SK-N-SH (cell line): Measurements from ENCODE around the gene GSTM1. TPM values are rescaled to one million over a fixed set of nuclear protein-coding genes. Genes with fewer than 3 reads are reported as not detected.
A peak's percentile ranks its signal among the peaks of the same experiment; 100 is the strongest.

ENCODE experiments used
- CTCF ChIA-PET: fragments of 300-600, 350-600 bp; formaldehyde crosslinking; extraction: SDS; loops from one replicate; lab custom pipeline; 2021; lab: Yijun Ruan, JAX
- POLR2A ChIA-PET: fragments of 350-600 bp; sonication (Branson Sonifier 250); formaldehyde crosslinking; extraction: SDS; loops from one replicate; lab custom pipeline; 2020; ENCODE audit warnings: antibody characterized with exemption, inconsistent platforms; lab: Yijun Ruan, JAX
- DNase-seq: peaks from one replicate; pipeline ENCODE4 v3.0.0; 2012
- H2AFZ ChIP-seq: fragments of 200-600 bp; sonication (generic); 2 replicates; pipeline ENCODE4 v1.8.1; 2016; ENCODE audit warnings: antibody characterized with exemption, mild to moderate bottlenecking, low read depth
- H3F3A ChIP-seq: fragments of 200-600 bp; sonication (generic); replicated peaks from 2 replicates; pipeline ENCODE3; 2016; ENCODE audit warnings: antibody characterized with exemption, mild to moderate bottlenecking; ENCODE audit not compliant: insufficient read depth
- H3K27ac ChIP-seq, 2 experiments: fragments of 200-500 bp in 1 of 2; fragments of 200-600 bp in 1 of 2; sonication (Bioruptor generic) in 1 of 2; sonication (generic), shearing (Covaris generic) in 1 of 2; 2 replicates each; pipeline versions ENCODE4 v1.5.1 to v1.6.1; 2014 to 2016; ENCODE audit warnings: low read depth in 2 of 2, inconsistent platforms in 1 of 2, low read length in 1 of 2, mild to moderate bottlenecking in 1 of 2, mixed read lengths in 1 of 2
- H3K27me3 ChIP-seq: fragments of 200-600 bp; sonication (generic), shearing (Covaris generic); 2 replicates; pipeline ENCODE4 v1.6.1; 2016; ENCODE audit warnings: mixed run types; ENCODE audit not compliant: insufficient read depth
- H3K36me3 ChIP-seq, 2 experiments: fragments of 200-500 bp in 1 of 2; fragments of 200-600 bp in 1 of 2; sonication (Bioruptor generic) in 1 of 2; sonication (generic) in 1 of 2; replicated peaks in 1 of 2; 2 replicates each; pipeline versions ENCODE3 to v1.5.1; 2014 to 2016; ENCODE audit warnings: low read length in 1 of 2, mild to moderate bottlenecking in 1 of 2; ENCODE audit not compliant: insufficient read depth in 2 of 2, control insufficient read depth in 1 of 2
- H3K4me1 ChIP-seq, 2 experiments: fragments of 200-500 bp in 1 of 2; fragments of 200-600 bp in 1 of 2; sonication (Bioruptor generic) in 1 of 2; sonication (generic), shearing (Covaris generic) in 1 of 2; 2 replicates each; pipeline versions ENCODE4 v1.5.1 to v1.6.1; 2014 to 2016; ENCODE audit warnings: low read depth in 1 of 2, low read length in 1 of 2, mixed run types in 1 of 2; ENCODE audit not compliant: insufficient read depth in 2 of 2, control insufficient read depth in 1 of 2
- H3K4me2 ChIP-seq: fragments of 200-600 bp; sonication (generic), shearing (Covaris generic); 2 replicates; pipeline ENCODE4 v1.6.1; 2017; ENCODE audit warnings: mixed run types
- H3K4me3 ChIP-seq, 2 experiments: fragments of 200-500 bp in 1 of 2; fragments of 200-600 bp in 1 of 2; sonication (Bioruptor generic) in 1 of 2; sonication (generic), shearing (Covaris generic) in 1 of 2; 2 replicates each; pipeline versions ENCODE4 v1.5.1 to v1.8.1; 2014 to 2016; ENCODE audit warnings: low read depth in 2 of 2, inconsistent platforms in 1 of 2, low read length in 1 of 2, mild to moderate bottlenecking in 1 of 2, mixed read lengths in 1 of 2, moderate library complexity in 1 of 2
- H3K79me2 ChIP-seq: fragments of 200-600 bp; sonication (generic); 2 replicates; pipeline ENCODE4 v1.8.1; 2017; ENCODE audit warnings: mild to moderate bottlenecking; ENCODE audit not compliant: insufficient read depth
- H3K9ac ChIP-seq: fragments of 200-600 bp; sonication (generic); 2 replicates; pipeline ENCODE4 v1.6.1; 2017; ENCODE audit warnings: mixed run types
- H3K9me2 ChIP-seq: fragments of 200-600 bp; sonication (generic); 2 replicates; pipeline ENCODE4 v1.6.1; 2017; ENCODE audit warnings: mixed run types
- H3K9me3 ChIP-seq: fragments of 200-600 bp; sonication (generic); 2 replicates; pipeline ENCODE4 v1.6.1; 2017; ENCODE audit warnings: mixed run types, mild to moderate bottlenecking, moderate library complexity
- H4K20me1 ChIP-seq: fragments of 200-600 bp; sonication (generic); 2 replicates; pipeline ENCODE4 v1.6.1; 2017; ENCODE audit warnings: mild to moderate bottlenecking, mixed run types; ENCODE audit not compliant: insufficient read depth
- CHD2 ChIP-seq: fragments of 150-350 bp; IDR thresholded peaks from 2 replicates; pipeline ENCODE4 v1.6.1; 2018; ENCODE audit warnings: low read length; ENCODE audit not compliant: partially characterized antibody
- EZH2phosphoT487 ChIP-seq: fragments of 200-600 bp; sonication (generic); IDR thresholded peaks from 2 replicates; pipeline ENCODE4 v1.6.1; 2017; ENCODE audit warnings: low read depth, mixed run types, mild to moderate bottlenecking, antibody characterized with exemption, moderate library complexity, borderline replicate concordance
- FOSL2 ChIP-seq: IDR thresholded peaks from 2 replicates; pipeline ENCODE4 v1.4.0; 2012; ENCODE audit warnings: low read depth, mild to moderate bottlenecking, moderate library complexity, borderline replicate concordance
- FOXM1 ChIP-seq: IDR thresholded peaks from 2 replicates; pipeline ENCODE4 v1.4.0; 2012; ENCODE audit warnings: low read depth, mild to moderate bottlenecking
- GABPA ChIP-seq: IDR thresholded peaks from 2 replicates; pipeline ENCODE4 v1.4.0; 2012; ENCODE audit warnings: low read depth, mild to moderate bottlenecking
- NFIC ChIP-seq: IDR thresholded peaks from 2 replicates; pipeline ENCODE4 v1.4.0; 2012; ENCODE audit warnings: borderline replicate concordance
- NRF1 ChIP-seq: IDR thresholded peaks from 2 replicates; pipeline ENCODE4 v1.6.1; 2012; ENCODE audit warnings: low read depth, mild to moderate bottlenecking, low read length
- RAD21 ChIP-seq: IDR thresholded peaks from 2 replicates; pipeline ENCODE4 v1.6.1; 2012; ENCODE audit warnings: mild to moderate bottlenecking, low read length
- RCOR1 ChIP-seq: fragments of 150-350 bp; IDR thresholded peaks from 2 replicates; pipeline ENCODE4 v1.6.1; 2017; ENCODE audit warnings: antibody characterized with exemption, low read length
- SMC3 ChIP-seq: IDR thresholded peaks from 2 replicates; pipeline ENCODE4 v1.6.1; 2012; ENCODE audit warnings: low read depth, low read length, improper control_type of control experiment
- TAF1 ChIP-seq: IDR thresholded peaks from 2 replicates; pipeline ENCODE4 v1.6.1; 2012; ENCODE audit warnings: low read depth, mild to moderate bottlenecking, low read length, moderate library complexity, borderline replicate concordance
- YY1 ChIP-seq: IDR thresholded peaks from 2 replicates; pipeline ENCODE4 v1.4.0; 2012; ENCODE audit warnings: low read depth, mild to moderate bottlenecking
- WGBS: methylation state at CpG from one replicate; pipeline ENCODE4 v1.1.6; 2017; ENCODE audit warnings: low lambda C conversion rate; 5-methylcytosine and 5-hydroxymethylcytosine counted together
- polyA plus RNA-seq, 3 experiments: library from polyadenylated mRNA; depleted of rRNA; stranded (reverse); fragments of >200 nt; gene quantifications; 2 replicates each; pipeline ENCODE4 v1.2.3, GENCODE V29; 2012

The GSTM1 gene
- polyA plus RNA-seq, 1 of the 3 experiments (the other 2 are of a cell fraction): not detected

- POLR2A ChIA-PET: no interaction called here
- Histone ChIP-seq H3K4me2 (no peak overlapping the region), H3K4me1 (peaks cover 0 to 6% of the 10 kb centered on the region in 2 experiments; a peak in 2 of 4 replicates), H3K9me3 (no peaks in the 10 kb centered on the region), H3K4me3 (no peak overlapping the region), H2AFZ (no peak overlapping the region), H4K20me1 (no peaks in the 10 kb centered on the region), H3K36me3 (no peaks in the 10 kb centered on the region), H3K79me2 (no peaks in the 10 kb centered on the region), H3K9me2 (no peaks in the 10 kb centered on the region), H3K27ac (no peak overlapping the region), H3F3A (no peaks in the 10 kb centered on the region), H3K27me3 (no peaks in the 10 kb centered on the region), H3K9ac (no peak overlapping the region)
- WGBS: 77% methylated on average over 2 of the region's 2 CpGs
- DNase-seq: peak; percentile 36
- TF ChIP-seq FOXM1: no peak
- TF ChIP-seq RAD21: peak; percentile 40; the same call in 1 of the 2 replicates
- CTCF ChIA-PET: interaction anchor here (0.7 to 1.8 kb wide), 5 partner anchors 55 to 266 kb away, joined by 3 to 7 read pairs (median 5); partner anchors contain the start of gene AHCYL1
These were observed 30.9 kb downstream of the GSTM1 start for GRCh38 chr1:109718495-109718894.

GRCh38 chr1:109719337-109719837 is 31.8 kb downstream of the GSTM1 start:
- Histone ChIP-seq H2AFZ (peak overlapping the region; percentile 66; the same call in 1 of the 2 replicates), H3K4me1 (peaks cover 0 to 6% of the 10 kb centered on the region in 2 experiments; a peak in 2 of 4 replicates), H3K27ac (0 out of 4 replicates have a peak overlapping the region, but pooled peaks of 1 of the 2 experiments have one; percentile 23), H3K79me2 (no peaks in the 10 kb centered on the region), H3K4me2 (no peak overlapping the region)
- 68% methylated on average over 5 of the region's 5 CpGs for WGBS
- TF ChIP-seq EZH2phosphoT487 (no peak), CHD2 (no peak), RCOR1 (no peak), FOSL2 (0 out of 2 replicates have a peak, but pooled peaks have one; percentile 15)
- TF ChIP-seq, all 33 proteins: peak for 1
- Histone ChIP-seq H3K9me2 (no peaks in the 10 kb centered on the region), H3K36me3 (no peaks in the 10 kb centered on the region), H3K4me3 (no peak overlapping the region), H4K20me1 (no peaks in the 10 kb centered on the region), H3F3A (no peaks in the 10 kb centered on the region), H3K9me3 (no peaks in the 10 kb centered on the region), H3K9ac (no peak overlapping the region), H3K27me3 (no peaks in the 10 kb centered on the region)
- no peak for DNase-seq
- POLR2A ChIA-PET: no interaction called here
- CTCF ChIA-PET: interaction anchor here (0.7 to 1.2 kb wide), 2 partner anchors 187 to 229 kb away, joined by 3 read pairs; no protein-coding TSS in a partner anchor

GRCh38 chr1:109721042-109721441 is 33.4 kb downstream of the GSTM1 start:
- no peaks in the 10 kb centered on the region for H3K9me2 ChIP-seq
- no peak for TF ChIP-seq SMC3
- TF ChIP-seq NRF1: no peak
- no peak for TF ChIP-seq GABPA
- TF ChIP-seq NFIC: no peak
- no peak for TF ChIP-seq EZH2phosphoT487
- TF ChIP-seq RAD21: no peak
- no peak for TF ChIP-seq YY1
- no peak for TF ChIP-seq TAF1
- 87% methylated on average over 5 of the region's 5 CpGs for WGBS
- H3K4me1 ChIP-seq: peaks cover 0 to 6% of the 10 kb centered on the region in 2 experiments; a peak in 2 of 4 replicates
- no peak for DNase-seq
- H3F3A ChIP-seq: no peaks in the 10 kb centered on the region
- ChIA-PET CTCF (interaction anchor here (0.8 to 1.6 kb wide), 2 partner anchors 53 to 263 kb away, joined by 3 to 5 read pairs; partner anchors contain the start of gene AHCYL1), POLR2A (interaction anchor here (0.6 kb wide), 1 partner anchor 1521 kb away, joined by 3 read pairs; the partner anchor contains the start of gene SLC25A24)
- H2AFZ ChIP-seq: no peak overlapping the region
- H3K36me3 ChIP-seq: no peaks in the 10 kb centered on the region
- H3K4me2 ChIP-seq: no peak overlapping the region
- no peaks in the 10 kb centered on the region for H3K79me2 ChIP-seq
- no peaks in the 10 kb centered on the region for H3K9me3 ChIP-seq
- no peaks in the 10 kb centered on the region for H4K20me1 ChIP-seq
- H3K27ac ChIP-seq: no peak overlapping the region
- no peak overlapping the region for H3K9ac ChIP-seq
- H3K4me3 ChIP-seq: no peak overlapping the region
- no peaks in the 10 kb centered on the region for H3K27me3 ChIP-seq
